ENCODE data around the gene BRD7. TPM values are rescaled to one million over a fixed set of nuclear protein-coding genes. Genes with fewer than 3 reads are reported as not detected.
A peak's percentile ranks its signal among the peaks of the same experiment; 100 is the strongest.

BRD7 gene
- polyA plus RNA-seq, 3 donors: 11.4 to 33.0 (median 21.2) TPM

GRCh38 chr16:50306287-50306686 is 62.5 kb downstream of the BRD7 start:
- Histone ChIP-seq H3K36me3 (replicated peaks in 1 of 2; ENCODE audit: control insufficient read depth in 1 of 2, insufficient read depth in 2 of 2, low read length in 2 of 2) (peaks cover 96 to 100% of the 10 kb centered on the region in 2 donors), H2AFZ (ENCODE audit: insufficient read depth, low read depth, low read length, poor library complexity, severe bottlenecking) (no peak overlapping the region), H3K79me2 (ENCODE audit: insufficient read depth, low read length) (peaks cover 35% of the 10 kb centered on the region), H3K27ac (ENCODE audit: low read depth in 1 of 2, low read length in 2 of 2) (peak overlapping the region in 1 of 2 donors; percentile 14), H3K27me3 (ENCODE audit: control insufficient read depth in 2 of 2, insufficient read depth in 2 of 2, low read length in 2 of 2) (no peaks in the 10 kb centered on the region), H4K20me1 (ENCODE audit: insufficient read depth, low read length) (peaks cover 100% of the 10 kb centered on the region), H3K4me2 (replicated peaks; ENCODE audit: extremely low read depth, low read length, poor library complexity, severe bottlenecking) (no peak overlapping the region), H3K4me1 (ENCODE audit: control insufficient read depth in 1 of 2, insufficient read depth in 2 of 2, low read length in 2 of 2) (no peaks in the 10 kb centered on the region), H3K9ac (ENCODE audit: insufficient read depth, low read length, poor library complexity, severe bottlenecking) (no peak overlapping the region), H3K4me3 (replicated peaks in 1 of 3; ENCODE audit: low read depth in 2 of 3, low read length in 3 of 3) (no peak overlapping the region), H3K9me3 (replicated peaks in 1 of 2; ENCODE audit: control insufficient read depth in 1 of 2, insufficient read depth in 1 of 2, low read length in 2 of 2) (no peaks in the 10 kb centered on the region)
- Mint-ChIP-seq H3K4me1 (peaks cover 4% of the 10 kb centered on the region), H3K36me3 (peaks cover 78 to 99% of the 10 kb centered on the region in 2 donors), H3K4me3 (no peak overlapping the region), H3K27ac (peak overlapping the region in 3 of 7 donors; percentile 66 to 81 (median 76)), H3K27me3 (ENCODE audit: low read depth in 3 of 3) (peaks cover 0 to 2% (median 1%) of the 10 kb centered on the region in 3 donors), H3K9me3 (no peaks in the 10 kb centered on the region)
- intact Hi-C loops (cut with micrococcal nuclease): no loop called here
- 93% methylated on average over 6 of the region's 9 CpGs for WGBS (ENCODE audit: insufficient coverage)
- TF ChIP-seq CTCF (IDR thresholded peaks at IDR 0.05): no peak
- no peak for DNase-seq

- TF ChIP-seq CTCF (IDR thresholded peaks at IDR 0.05): no peak
These were observed 63.2 kb downstream of the BRD7 start for GRCh38 chr16:50305441-50306061.

More at GRCh38 chr16:50305441-50306061, 63.2 kb downstream of the BRD7 start:
- Histone ChIP-seq H3K4me1 (ENCODE audit: control insufficient read depth in 1 of 2, insufficient read depth in 2 of 2, low read length in 2 of 2) (no peaks in the 10 kb centered on the region), H2AFZ (ENCODE audit: insufficient read depth, low read depth, low read length, poor library complexity, severe bottlenecking) (no peak overlapping the region), H3K27me3 (ENCODE audit: control insufficient read depth in 2 of 2, insufficient read depth in 2 of 2, low read length in 2 of 2) (no peaks in the 10 kb centered on the region), H3K9me3 (replicated peaks in 1 of 2; ENCODE audit: control insufficient read depth in 1 of 2, insufficient read depth in 1 of 2, low read length in 2 of 2) (no peaks in the 10 kb centered on the region), H3K36me3 (replicated peaks in 1 of 2; ENCODE audit: control insufficient read depth in 1 of 2, insufficient read depth in 2 of 2, low read length in 2 of 2) (peaks cover 96 to 100% of the 10 kb centered on the region in 2 donors), H3K9ac (ENCODE audit: insufficient read depth, low read length, poor library complexity, severe bottlenecking) (no peak overlapping the region), H3K4me3 (replicated peaks in 1 of 3; ENCODE audit: low read depth in 2 of 3, low read length in 3 of 3) (no peak overlapping the region), H4K20me1 (ENCODE audit: insufficient read depth, low read length) (peaks cover 100% of the 10 kb centered on the region), H3K27ac (ENCODE audit: low read depth in 1 of 2, low read length in 2 of 2) (peak overlapping the region in 1 of 2 donors; percentile 14), H3K79me2 (ENCODE audit: insufficient read depth, low read length) (peaks cover 41% of the 10 kb centered on the region), H3K4me2 (replicated peaks; ENCODE audit: extremely low read depth, low read length, poor library complexity, severe bottlenecking) (no peak overlapping the region)
- Mint-ChIP-seq H3K27ac (peak overlapping the region in 1 of 7 donors; percentile 41), H3K27me3 (ENCODE audit: low read depth in 3 of 3) (peaks cover 0 to 2% (median 1%) of the 10 kb centered on the region in 3 donors), H3K36me3 (peaks cover 83 to 99% of the 10 kb centered on the region in 2 donors), H3K9me3 (no peaks in the 10 kb centered on the region), H3K4me3 (no peak overlapping the region), H3K4me1 (peaks cover 4% of the 10 kb centered on the region)
- intact Hi-C loops (cut with micrococcal nuclease): no loop called here
- WGBS (ENCODE audit: insufficient coverage): 97% methylated on average over 18 of the region's 21 CpGs
- no peak for DNase-seq
